Prostate gland (tissue), 2 donors: ENCODE measurements around the gene PRKCI. TPM values are rescaled to one million over a fixed set of nuclear protein-coding genes. Genes with fewer than 3 reads are reported as not detected.
A peak's percentile ranks its signal among the peaks of the same experiment; 100 is the strongest.

ENCODE experiments used
- DNase-seq: peaks from one replicate; pipeline ENCODE4 v3.0.0-alpha.2; 2019; ENCODE audit warnings: low spot score
- H3K27ac ChIP-seq, 2 donors: fragments of 200-600 bp; sonication (generic); 2 replicates each; pipeline ENCODE4 v1.5.1; 2017 to 2019
- H3K27me3 ChIP-seq: fragments of 200-600 bp; sonication (generic); replicated peaks from 2 replicates; pipeline ENCODE4 v1.5.1; 2019; ENCODE audit not compliant: insufficient read depth
- H3K36me3 ChIP-seq, 2 donors: fragments of 200-600 bp; sonication (generic); 1 replicate in 1 of 2; 2 replicates in 1 of 2; pipeline versions ENCODE4 v1.5.1 to v1.8.1; 2017 to 2019
- H3K4me1 ChIP-seq: fragments of 200-600 bp; sonication (generic); replicated peaks from 2 replicates; pipeline ENCODE4 v1.5.1; 2019
- H3K4me3 ChIP-seq, 2 donors: fragments of 200-600 bp; sonication (generic); 2 replicates each; pipeline ENCODE4 v1.5.1; 2017 to 2019
- H3K9me3 ChIP-seq: fragments of 200-600 bp; sonication (generic); 2 replicates; pipeline ENCODE4 v1.5.1; 2017
- POLR2A ChIP-seq: fragments of 450-650 bp; IDR thresholded peaks from one replicate; pipeline ENCODE4 v1.6.1; 2016; ENCODE audit warnings: antibody characterized with exemption, mild to moderate bottlenecking
- POLR2AphosphoS5 ChIP-seq: sonication (generic); formaldehyde crosslinking; IDR thresholded peaks from one replicate; pipeline ENCODE4 v1.6.1; 2017; ENCODE audit warnings: antibody characterized with exemption
- WGBS: methylation state at CpG from one replicate; pipeline ENCODE4 v1.1.5; 2018; 5-methylcytosine and 5-hydroxymethylcytosine counted together
- intact Hi-C: fragments of 100-400 bp; cut with DNase I; formaldehyde crosslinking; loops from one replicate; pipeline ENCODE4 v1.14.2; 2022
- total RNA-seq, 2 donors: library from RNA; depleted of rRNA; stranded (reverse); fragments of >200 nt; gene quantifications; one replicate each; pipeline ENCODE4 v1.1.0, GENCODE V29; 2016
- TF ChIP-seq, protein P1 (sequence below), 4 experiments: fragments of 200-600 bp in 2 of 4; fragments of 450-650 bp in 2 of 4; sonication (generic) in 2 of 4; IDR thresholded peaks; 1 replicate in 3 of 4; 2 replicates in 1 of 4; pipeline ENCODE4 v1.5.1; 2016 to 2019; ENCODE audit warnings: antibody characterized with exemption in 4 of 4, mild to moderate bottlenecking in 2 of 4, moderate library complexity in 2 of 4

PRKCI gene
- total RNA-seq = 10 to 100 TPM; 44.6 to 74.4 TPM

DNA sequence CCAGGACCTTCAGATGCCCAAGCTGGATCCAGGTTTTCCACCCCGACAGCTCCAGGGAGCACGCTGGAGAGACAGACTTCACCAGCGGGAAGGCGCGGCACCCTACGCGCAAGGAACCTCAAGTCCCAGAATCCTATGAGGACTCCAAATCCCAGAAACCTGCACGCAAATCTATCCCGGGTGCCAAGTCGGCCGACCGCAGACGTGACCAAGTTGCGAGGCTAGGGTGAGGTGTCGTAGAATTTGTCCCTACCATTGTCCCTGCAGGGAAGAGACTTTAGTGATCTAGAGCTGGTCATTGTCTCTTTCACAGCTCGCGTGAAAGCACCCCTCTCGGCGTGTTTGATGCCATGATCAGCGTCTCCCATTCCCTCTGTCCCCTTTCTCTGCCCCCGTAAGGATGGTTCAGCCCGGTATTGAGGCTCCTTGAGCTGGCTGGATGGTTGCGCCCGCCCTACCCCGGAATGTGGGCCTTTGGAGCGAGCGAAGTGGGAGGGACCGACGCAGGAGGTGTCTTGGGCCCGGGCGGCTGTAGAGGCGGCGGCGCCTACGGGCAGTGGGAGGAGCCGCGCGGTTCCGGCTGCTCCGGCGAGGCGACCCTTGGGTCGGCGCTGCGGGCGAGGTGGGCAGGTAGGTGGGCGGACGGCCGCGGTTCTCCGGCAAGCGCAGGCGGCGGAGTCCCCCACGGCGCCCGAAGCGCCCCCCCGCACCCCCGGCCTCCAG lies at the start of gene PRKCI:
PRKCI (plus strand) TSS at position 501 of the 723 bp plus-strand sequence. CDS start 246 bp downstream, outside the sequence.
- peak within 1 kb of the TSS; percentile 76 to 92 for H3K4me3 ChIP-seq
- DNase-seq = peak; percentile 96
- no peaks in the 10 kb centered on the region for H3K27me3 ChIP-seq
- TF ChIP-seq, protein P1, sequence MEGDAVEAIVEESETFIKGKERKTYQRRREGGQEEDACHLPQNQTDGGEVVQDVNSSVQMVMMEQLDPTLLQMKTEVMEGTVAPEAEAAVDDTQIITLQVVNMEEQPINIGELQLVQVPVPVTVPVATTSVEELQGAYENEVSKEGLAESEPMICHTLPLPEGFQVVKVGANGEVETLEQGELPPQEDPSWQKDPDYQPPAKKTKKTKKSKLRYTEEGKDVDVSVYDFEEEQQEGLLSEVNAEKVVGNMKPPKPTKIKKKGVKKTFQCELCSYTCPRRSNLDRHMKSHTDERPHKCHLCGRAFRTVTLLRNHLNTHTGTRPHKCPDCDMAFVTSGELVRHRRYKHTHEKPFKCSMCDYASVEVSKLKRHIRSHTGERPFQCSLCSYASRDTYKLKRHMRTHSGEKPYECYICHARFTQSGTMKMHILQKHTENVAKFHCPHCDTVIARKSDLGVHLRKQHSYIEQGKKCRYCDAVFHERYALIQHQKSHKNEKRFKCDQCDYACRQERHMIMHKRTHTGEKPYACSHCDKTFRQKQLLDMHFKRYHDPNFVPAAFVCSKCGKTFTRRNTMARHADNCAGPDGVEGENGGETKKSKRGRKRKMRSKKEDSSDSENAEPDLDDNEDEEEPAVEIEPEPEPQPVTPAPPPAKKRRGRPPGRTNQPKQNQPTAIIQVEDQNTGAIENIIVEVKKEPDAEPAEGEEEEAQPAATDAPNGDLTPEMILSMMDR (IDR thresholded peaks at IDR 0.05) = peak in 1 of 4 experiments; percentile 33
- peak; percentile 95 for TF ChIP-seq POLR2A
- TF ChIP-seq POLR2AphosphoS5 = peak; percentile 91
- WGBS = under 1% methylated on average over 59 of the region's 60 CpGs
- H3K4me1 ChIP-seq = peaks cover 6% of the 10 kb centered on the region
- H3K9me3 ChIP-seq = no peaks in the 10 kb centered on the region
- peak within 1 kb of the TSS; percentile 89 to 90 for H3K27ac ChIP-seq
- H3K36me3 ChIP-seq = no peaks in the 10 kb centered on the region
- intact Hi-C loops = no loop called here

DNA sequence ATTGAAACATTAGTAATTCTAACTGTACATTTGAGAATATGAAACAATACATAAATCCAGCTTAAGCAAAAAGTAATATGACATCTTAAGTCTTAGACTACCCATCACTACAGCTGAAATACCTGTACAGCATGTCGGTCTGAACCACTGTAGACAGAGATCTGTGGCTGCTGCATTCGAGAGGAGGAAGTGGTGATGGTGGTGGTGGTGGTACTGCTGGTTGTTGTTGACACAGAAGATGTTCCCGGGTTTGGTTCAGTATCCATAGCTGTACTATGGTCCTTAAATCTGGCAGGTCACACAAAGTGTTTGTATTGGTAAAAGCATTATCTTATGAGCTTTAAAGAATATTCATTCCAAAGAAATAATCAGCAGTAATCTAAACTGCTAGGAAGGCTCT lies 43.6 kb upstream of the PRKCI start:
- Histone ChIP-seq H3K27ac (no peak overlapping the region), H3K4me1 (no peaks in the 10 kb centered on the region), H3K4me3 (no peak overlapping the region), H3K9me3 (no peaks in the 10 kb centered on the region), H3K27me3 (no peaks in the 10 kb centered on the region), H3K36me3 (peaks cover 6% of the 10 kb centered on the region in 2 donors)
- TF ChIP-seq, protein P1 (IDR thresholded peaks at IDR 0.05) = no peak
- no peak for TF ChIP-seq POLR2AphosphoS5
- no peak for TF ChIP-seq POLR2A
- no peak for DNase-seq
- 82% methylated on average over 3 of the region's 3 CpGs for WGBS
- intact Hi-C loops = no loop called here

DNA sequence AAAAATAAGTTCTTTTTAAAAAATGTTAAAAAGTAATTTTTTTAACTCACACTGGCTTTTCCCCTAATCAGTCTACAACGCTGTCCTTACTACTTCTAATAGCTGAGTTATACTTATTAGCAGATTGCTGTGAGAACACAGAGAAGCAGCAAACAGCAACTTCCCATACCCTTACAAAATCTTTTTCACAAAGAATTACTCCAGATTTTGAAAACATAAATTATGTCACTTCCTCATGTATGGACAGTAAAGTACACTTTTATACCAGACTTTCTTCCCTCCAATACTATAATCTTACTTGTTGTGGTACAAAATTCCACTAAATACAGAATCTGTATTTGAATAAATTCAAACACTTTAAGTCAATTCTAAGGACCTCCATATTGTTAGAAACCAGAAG lies 42.8 kb upstream of the PRKCI start:
- no peaks in the 10 kb centered on the region for H3K4me1 ChIP-seq

DNA sequence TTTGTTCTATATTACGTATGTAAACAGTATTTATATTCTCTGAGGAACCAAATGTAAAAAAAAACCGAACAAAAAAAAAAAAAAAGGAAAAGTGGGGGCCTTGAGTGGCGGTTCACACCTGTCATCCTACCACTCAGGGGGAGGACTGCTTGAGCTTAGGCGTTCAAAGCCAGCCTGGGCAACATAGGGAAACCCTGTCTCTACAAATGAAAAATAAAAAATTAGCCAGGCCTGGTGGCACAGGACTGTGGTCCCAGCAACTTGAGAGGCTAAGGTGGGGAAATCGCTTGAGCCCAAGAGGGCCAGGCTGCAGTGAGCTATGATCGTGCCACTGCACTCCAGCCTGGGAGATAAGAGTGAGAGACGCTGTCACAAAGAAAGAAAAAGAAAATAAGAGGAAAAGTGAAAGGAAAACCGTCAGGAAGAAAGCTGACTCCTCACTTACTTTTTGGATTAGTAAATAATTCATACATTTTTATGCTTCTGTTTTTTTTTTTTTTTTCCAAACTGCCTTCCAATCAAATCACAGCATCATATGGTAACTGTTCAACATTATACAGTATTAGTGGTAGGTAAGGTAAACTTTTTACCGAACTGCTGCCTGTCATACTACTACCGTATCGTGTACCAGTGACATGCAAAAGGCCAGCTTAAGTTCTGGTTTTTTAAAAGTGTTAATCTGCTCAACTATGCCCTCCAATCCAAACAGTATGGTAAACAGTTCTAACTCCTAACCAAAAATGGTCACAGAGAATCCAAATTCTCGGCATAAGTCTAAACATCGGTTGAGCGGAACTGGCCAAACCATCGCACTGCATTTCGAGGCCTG lies 41.9 kb upstream of the PRKCI start:
- intact Hi-C loops = loop anchor here (5.0 to 10.0 kb wide), 3 partner anchors 177 to 315 kb away; partner anchors contain the start of genes LRRC31, SEC62 and SKIL
- no peaks in the 10 kb centered on the region for H3K9me3 ChIP-seq
- peak overlapping the region; percentile 68 to 83 for H3K4me3 ChIP-seq
- peaks cover 6% of the 10 kb centered on the region in 2 donors for H3K36me3 ChIP-seq
- DNase-seq = no peak
- TF ChIP-seq, protein P1 (IDR thresholded peaks at IDR 0.05) = no peak
- TF ChIP-seq POLR2A (no peak), POLR2AphosphoS5 (no peak)
- H3K27me3 ChIP-seq = no peaks in the 10 kb centered on the region
- WGBS = 9% methylated on average over 16 of the region's 16 CpGs
- no peaks in the 10 kb centered on the region for H3K4me1 ChIP-seq
- peak overlapping the region; percentile 94 to 97 for H3K27ac ChIP-seq

More for the DNA sequence above, 42.8 kb upstream of the PRKCI start:
- H3K36me3 ChIP-seq = peaks cover 6% of the 10 kb centered on the region in 2 donors
- peak overlapping the region in 1 of 2 donors; percentile 94 for H3K27ac ChIP-seq
- no peaks in the 10 kb centered on the region for H3K27me3 ChIP-seq
- 49% methylated on average over 1 of the region's 1 CpG for WGBS
- intact Hi-C loops = no loop called here
- H3K9me3 ChIP-seq = no peaks in the 10 kb centered on the region
- no peak for TF ChIP-seq POLR2A
- TF ChIP-seq, protein P1 (IDR thresholded peaks at IDR 0.05) = no peak
- no peak for TF ChIP-seq POLR2AphosphoS5
- H3K4me3 ChIP-seq = peak overlapping the region; percentile 68 to 83
- DNase-seq = no peak
